HepG2 (cell line): ENCODE measurements around the gene NISCH. TPM values are rescaled to one million over a fixed set of nuclear protein-coding genes. Genes with fewer than 3 reads are reported as not detected.

ENCODE experiments used
- ADNP ChIP-seq: sonication (generic); formaldehyde crosslinking; IDR thresholded peaks from 2 replicates; pipeline ENCODE4 v1.4.0; 2020; ENCODE audit warnings: missing genetic modification reagents
- ERF ChIP-seq: IDR thresholded peaks from 2 replicates; pipeline ENCODE4 v1.6.1; 2018; ENCODE audit warnings: missing biosample characterization, missing genetic modification reagents
- GABPB1 ChIP-seq: IDR thresholded peaks from 2 replicates; pipeline ENCODE4 v1.6.1; 2016; ENCODE audit warnings: mild to moderate bottlenecking, missing genetic modification reagents, moderate library complexity, missing compliant biosample characterization
- HDAC6 ChIP-seq: fragments of 200-600 bp; sonication (generic); IDR thresholded peaks from 2 replicates; pipeline ENCODE4 v1.7.0; 2017; ENCODE audit warnings: mild to moderate bottlenecking, antibody characterized with exemption, low read length, low read depth
- HOXA3 ChIP-seq: sonication (generic); formaldehyde crosslinking; IDR thresholded peaks from 2 replicates; pipeline ENCODE4 v1.5.0; 2020; ENCODE audit warnings: missing genetic modification reagents
- LCORL ChIP-seq, 2 experiments: fragments of 450-650 bp in 1 of 2; sonication (generic) in 1 of 2; formaldehyde crosslinking in 1 of 2; IDR thresholded peaks; 2 replicates each; pipeline versions ENCODE4 v1.5.0 to v1.6.1; 2017 to 2020; ENCODE audit warnings: antibody characterized with exemption in 1 of 2, missing genetic modification reagents in 1 of 2
- NFYB ChIP-seq: sonication (generic); formaldehyde crosslinking; IDR thresholded peaks from 2 replicates; pipeline ENCODE4 v1.4.0; 2020; ENCODE audit warnings: missing genetic modification reagents
- PHF8 ChIP-seq: sonication (generic); formaldehyde crosslinking; IDR thresholded peaks from 2 replicates; pipeline ENCODE4 v1.5.0; 2020; ENCODE audit warnings: missing genetic modification reagents
- RFX3 ChIP-seq: IDR thresholded peaks from 2 replicates; pipeline ENCODE4 v1.6.1; 2016; ENCODE audit warnings: missing biosample characterization, missing genetic modification reagents
- ZBTB33 ChIP-seq: sonication (generic); formaldehyde crosslinking; IDR thresholded peaks from 2 replicates; pipeline ENCODE4 v1.4.0; 2020; ENCODE audit warnings: missing genetic modification reagents
- ZNF619 ChIP-seq: sonication (generic); formaldehyde crosslinking; IDR thresholded peaks from 2 replicates; pipeline ENCODE4 v1.4.0; 2020; ENCODE audit warnings: mild to moderate bottlenecking, missing genetic modification reagents
- ZNF670 ChIP-seq: sonication (generic); formaldehyde crosslinking; IDR thresholded peaks from 2 replicates; pipeline ENCODE4 v1.8.0; 2022; ENCODE audit warnings: mild to moderate bottlenecking, missing genetic modification reagents, borderline replicate concordance
- ZNF709 ChIP-seq: sonication (generic); formaldehyde crosslinking; IDR thresholded peaks from 2 replicates; pipeline ENCODE4 v1.5.0; 2020; ENCODE audit warnings: mild to moderate bottlenecking, missing genetic modification reagents
- ZSCAN30 ChIP-seq: sonication (generic); formaldehyde crosslinking; IDR thresholded peaks from 2 replicates; pipeline ENCODE4 v1.5.0; 2020; ENCODE audit warnings: mild to moderate bottlenecking, missing genetic modification reagents
- polyA plus RNA-seq, 8 experiments: library from polyadenylated mRNA; depleted of rRNA in 3 of 8; stranded (reverse) in 7 of 8; unstranded in 1 of 8; fragments of >200 nt; fragmentation: Illumina TruSeq in 4 of 8; extraction: Trizol in 4 of 8; gene quantifications; 2 replicates each; pipeline versions ENCODE4 v1.2.1 to v1.2.3, GENCODE V29; 2011 to 2016; ENCODE audit warnings: low read depth in 4 of 8, missing spikeins in 1 of 8, mixed read lengths in 1 of 8; ENCODE audit not compliant: insufficient read depth in 1 of 8
- total RNA-seq, 5 experiments: library from RNA; depleted of rRNA; stranded (reverse); fragments of >200 nt; fragmentation: Illumina TruSeq; extraction: Trizol; gene quantifications; 2 replicates each; pipeline ENCODE4 v1.2.3, GENCODE V29; 2016; ENCODE audit warnings: low read depth in 1 of 5
- TF ChIP-seq, protein P1 (sequence below): IDR thresholded peaks from 2 replicates; pipeline ENCODE4 v1.6.1; 2012; ENCODE audit warnings: inconsistent platforms
- TF ChIP-seq, protein P2 (sequence below): sonication (generic); formaldehyde crosslinking; IDR thresholded peaks from 2 replicates; pipeline ENCODE4 v1.5.1; 2020; ENCODE audit warnings: mild to moderate bottlenecking, missing genetic modification reagents, moderate library complexity
- TF ChIP-seq, protein P3 (sequence below): sonication (generic); formaldehyde crosslinking; IDR thresholded peaks from 2 replicates; pipeline ENCODE4 v1.9.0; 2021; ENCODE audit warnings: mild to moderate bottlenecking, missing genetic modification reagents
- TF ChIP-seq, protein P4 (sequence below): sonication (generic); formaldehyde crosslinking; IDR thresholded peaks from 2 replicates; pipeline ENCODE4 v1.4.0; 2020; ENCODE audit warnings: low read depth, mild to moderate bottlenecking, missing genetic modification reagents

The NISCH gene
- total and polyA plus RNA-seq, 2 of the 13 experiments (the other 11 are each of a cell fraction or from before 2014, with no cell fraction given): 27.0 to 47.6 TPM

GRCh38 chr3:52533623-52534280 is 78.3 kb downstream of the NISCH start, which contains the start of gene NT5DC2 (continued):
- TF ChIP-seq ADNP (CRISPR knock-in tag) (no peak), ZNF709 (CRISPR knock-in tag) (peak; percentile 97), PHF8 (peak; percentile 66), GABPB1 (CRISPR knock-in tag) (peak; percentile 44; the same call in 1 of the 2 replicates), RFX3 (CRISPR knock-in tag) (no peak), NFYB (peak; percentile 57; the same call in 1 of the 2 replicates), LCORL (IDR thresholded peaks at IDR 0.05) (no peak), LCORL (CRISPR knock-in tag; IDR thresholded peaks at IDR 0.05) (peak; percentile 13; the same call in 1 of the 2 replicates), HDAC6 (no peak), HOXA3 (CRISPR knock-in tag) (peak; percentile 28; the same call in 1 of the 2 replicates), ERF (CRISPR knock-in tag) (no peak; the same call in 1 of the 2 replicates), ZNF670 (CRISPR knock-in tag) (peak; percentile 47; the same call in 1 of the 2 replicates), ZNF619 (no peak), ZSCAN30 (CRISPR knock-in tag) (no peak), ZBTB33 (CRISPR knock-in tag) (no peak)
- TF ChIP-seq, protein P1, sequence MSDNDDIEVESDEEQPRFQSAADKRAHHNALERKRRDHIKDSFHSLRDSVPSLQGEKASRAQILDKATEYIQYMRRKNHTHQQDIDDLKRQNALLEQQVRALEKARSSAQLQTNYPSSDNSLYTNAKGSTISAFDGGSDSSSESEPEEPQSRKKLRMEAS: peak; percentile 70; the same call in 1 of the 2 replicates
- TF ChIP-seq, protein P2, sequence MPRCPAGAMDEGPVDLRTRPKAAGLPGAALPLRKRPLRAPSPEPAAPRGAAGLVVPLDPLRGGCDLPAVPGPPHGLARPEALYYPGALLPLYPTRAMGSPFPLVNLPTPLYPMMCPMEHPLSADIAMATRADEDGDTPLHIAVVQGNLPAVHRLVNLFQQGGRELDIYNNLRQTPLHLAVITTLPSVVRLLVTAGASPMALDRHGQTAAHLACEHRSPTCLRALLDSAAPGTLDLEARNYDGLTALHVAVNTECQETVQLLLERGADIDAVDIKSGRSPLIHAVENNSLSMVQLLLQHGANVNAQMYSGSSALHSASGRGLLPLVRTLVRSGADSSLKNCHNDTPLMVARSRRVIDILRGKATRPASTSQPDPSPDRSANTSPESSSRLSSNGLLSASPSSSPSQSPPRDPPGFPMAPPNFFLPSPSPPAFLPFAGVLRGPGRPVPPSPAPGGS (CRISPR knock-in tag): 0 out of 2 replicates have a peak, but pooled peaks have one; percentile 18
- TF ChIP-seq, protein P3, sequence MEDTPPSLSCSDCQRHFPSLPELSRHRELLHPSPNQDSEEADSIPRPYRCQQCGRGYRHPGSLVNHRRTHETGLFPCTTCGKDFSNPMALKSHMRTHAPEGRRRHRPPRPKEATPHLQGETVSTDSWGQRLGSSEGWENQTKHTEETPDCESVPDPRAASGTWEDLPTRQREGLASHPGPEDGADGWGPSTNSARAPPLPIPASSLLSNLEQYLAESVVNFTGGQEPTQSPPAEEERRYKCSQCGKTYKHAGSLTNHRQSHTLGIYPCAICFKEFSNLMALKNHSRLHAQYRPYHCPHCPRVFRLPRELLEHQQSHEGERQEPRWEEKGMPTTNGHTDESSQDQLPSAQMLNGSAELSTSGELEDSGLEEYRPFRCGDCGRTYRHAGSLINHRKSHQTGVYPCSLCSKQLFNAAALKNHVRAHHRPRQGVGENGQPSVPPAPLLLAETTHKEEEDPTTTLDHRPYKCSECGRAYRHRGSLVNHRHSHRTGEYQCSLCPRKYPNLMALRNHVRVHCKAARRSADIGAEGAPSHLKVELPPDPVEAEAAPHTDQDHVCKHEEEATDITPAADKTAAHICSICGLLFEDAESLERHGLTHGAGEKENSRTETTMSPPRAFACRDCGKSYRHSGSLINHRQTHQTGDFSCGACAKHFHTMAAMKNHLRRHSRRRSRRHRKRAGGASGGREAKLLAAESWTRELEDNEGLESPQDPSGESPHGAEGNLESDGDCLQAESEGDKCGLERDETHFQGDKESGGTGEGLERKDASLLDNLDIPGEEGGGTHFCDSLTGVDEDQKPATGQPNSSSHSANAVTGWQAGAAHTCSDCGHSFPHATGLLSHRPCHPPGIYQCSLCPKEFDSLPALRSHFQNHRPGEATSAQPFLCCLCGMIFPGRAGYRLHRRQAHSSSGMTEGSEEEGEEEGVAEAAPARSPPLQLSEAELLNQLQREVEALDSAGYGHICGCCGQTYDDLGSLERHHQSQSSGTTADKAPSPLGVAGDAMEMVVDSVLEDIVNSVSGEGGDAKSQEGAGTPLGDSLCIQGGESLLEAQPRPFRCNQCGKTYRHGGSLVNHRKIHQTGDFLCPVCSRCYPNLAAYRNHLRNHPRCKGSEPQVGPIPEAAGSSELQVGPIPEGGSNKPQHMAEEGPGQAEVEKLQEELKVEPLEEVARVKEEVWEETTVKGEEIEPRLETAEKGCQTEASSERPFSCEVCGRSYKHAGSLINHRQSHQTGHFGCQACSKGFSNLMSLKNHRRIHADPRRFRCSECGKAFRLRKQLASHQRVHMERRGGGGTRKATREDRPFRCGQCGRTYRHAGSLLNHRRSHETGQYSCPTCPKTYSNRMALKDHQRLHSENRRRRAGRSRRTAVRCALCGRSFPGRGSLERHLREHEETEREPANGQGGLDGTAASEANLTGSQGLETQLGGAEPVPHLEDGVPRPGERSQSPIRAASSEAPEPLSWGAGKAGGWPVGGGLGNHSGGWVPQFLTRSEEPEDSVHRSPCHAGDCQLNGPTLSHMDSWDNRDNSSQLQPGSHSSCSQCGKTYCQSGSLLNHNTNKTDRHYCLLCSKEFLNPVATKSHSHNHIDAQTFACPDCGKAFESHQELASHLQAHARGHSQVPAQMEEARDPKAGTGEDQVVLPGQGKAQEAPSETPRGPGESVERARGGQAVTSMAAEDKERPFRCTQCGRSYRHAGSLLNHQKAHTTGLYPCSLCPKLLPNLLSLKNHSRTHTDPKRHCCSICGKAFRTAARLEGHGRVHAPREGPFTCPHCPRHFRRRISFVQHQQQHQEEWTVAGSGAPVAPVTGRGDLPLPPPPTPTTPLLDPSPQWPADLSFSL (CRISPR knock-in tag): no peak
- TF ChIP-seq, protein P4, sequence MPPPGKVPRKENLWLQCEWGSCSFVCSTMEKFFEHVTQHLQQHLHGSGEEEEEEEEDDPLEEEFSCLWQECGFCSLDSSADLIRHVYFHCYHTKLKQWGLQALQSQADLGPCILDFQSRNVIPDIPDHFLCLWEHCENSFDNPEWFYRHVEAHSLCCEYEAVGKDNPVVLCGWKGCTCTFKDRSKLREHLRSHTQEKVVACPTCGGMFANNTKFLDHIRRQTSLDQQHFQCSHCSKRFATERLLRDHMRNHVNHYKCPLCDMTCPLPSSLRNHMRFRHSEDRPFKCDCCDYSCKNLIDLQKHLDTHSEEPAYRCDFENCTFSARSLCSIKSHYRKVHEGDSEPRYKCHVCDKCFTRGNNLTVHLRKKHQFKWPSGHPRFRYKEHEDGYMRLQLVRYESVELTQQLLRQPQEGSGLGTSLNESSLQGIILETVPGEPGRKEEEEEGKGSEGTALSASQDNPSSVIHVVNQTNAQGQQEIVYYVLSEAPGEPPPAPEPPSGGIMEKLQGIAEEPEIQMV: peak; percentile 100
